CD4-positive, alpha-beta T cell (primary cell): ENCODE results near the gene LPCAT3. TPM values are rescaled to one million over a fixed set of nuclear protein-coding genes. Genes with fewer than 3 reads are reported as not detected.

Experiments
- ATAC-seq: fragments of 200-7000 bp; cut with Tn5 transposase; one replicate; pipeline ENCODE4 v1.10.0; 2022; ENCODE audit warnings: mild to moderate bottlenecking; ENCODE audit not compliant: poor library complexity
- CTCF ChIA-PET: fragments of 350-600 bp; sonication (Branson Sonifier 250); formaldehyde crosslinking; loops from one replicate; lab custom pipeline; 2021; ENCODE audit warnings: antibody characterized with exemption, inconsistent platforms; lab: Charles Lee
- POLR2A ChIA-PET: fragments of 350-600 bp; sonication (Branson Sonifier 250); formaldehyde crosslinking; loops from one replicate; lab custom pipeline; 2021; ENCODE audit warnings: antibody characterized with exemption, inconsistent platforms; lab: Charles Lee
- DNase-seq, 14 experiments: peaks; one replicate each; pipeline ENCODE4 v3.0.0-alpha.2; 2013 to 2020; ENCODE audit warnings: mixed read lengths in 2 of 14
- H3K27ac ChIP-seq, 2 donors: one replicate each; pipeline versions ENCODE4 v1.5.1 to v1.7.0; 2013; ENCODE audit warnings: low read length in 2 of 2, low read depth in 1 of 2, mild to moderate bottlenecking in 1 of 2
- H3K27me3 ChIP-seq, 2 experiments: 1 replicate in 1 of 2; 2 replicates in 1 of 2; pipeline versions ENCODE4 v1.6.1 to v1.7.0; 2013; ENCODE audit warnings: low read length in 2 of 2, control low read depth in 1 of 2, mild to moderate bottlenecking in 1 of 2, moderate library complexity in 1 of 2; ENCODE audit not compliant: insufficient read depth in 2 of 2, control insufficient read depth in 1 of 2
- H3K36me3 ChIP-seq: one replicate; pipeline ENCODE4 v1.6.1; 2013; ENCODE audit warnings: low read length, control low read depth; ENCODE audit not compliant: insufficient read depth
- H3K4me1 ChIP-seq: one replicate; pipeline ENCODE4 v1.6.1; 2013; ENCODE audit warnings: low read length, control low read depth; ENCODE audit not compliant: insufficient read depth
- H3K4me3 ChIP-seq: one replicate; pipeline ENCODE4 v1.5.1; 2013; ENCODE audit warnings: mild to moderate bottlenecking, low read length, moderate library complexity
- H3K9me3 ChIP-seq, 2 experiments: 1 replicate in 1 of 2; 2 replicates in 1 of 2; pipeline versions ENCODE4 v1.6.1 to v1.7.0; 2013; ENCODE audit warnings: low read length in 2 of 2, mild to moderate bottlenecking in 2 of 2, control low read depth in 1 of 2, moderate library complexity in 1 of 2; ENCODE audit not compliant: control insufficient read depth in 1 of 2, insufficient read depth in 1 of 2
- H3K27ac Mint-ChIP-seq: one replicate; pipeline ENCODE4 v1.8.0; 2020; ENCODE audit warnings: mixed read lengths
- H3K27me3 Mint-ChIP-seq: one replicate; pipeline ENCODE4 v1.8.0; 2021; ENCODE audit warnings: mixed read lengths
- H3K36me3 Mint-ChIP-seq: one replicate; pipeline ENCODE4 v1.8.0; 2021; ENCODE audit warnings: low read depth, mixed read lengths
- H3K4me1 Mint-ChIP-seq: one replicate; pipeline ENCODE4 v1.8.0; 2021; ENCODE audit warnings: low read depth, mixed read lengths
- H3K4me3 Mint-ChIP-seq: one replicate; pipeline ENCODE4 v1.8.0; 2020; ENCODE audit warnings: mild to moderate bottlenecking, mixed read lengths
- H3K9me3 Mint-ChIP-seq: one replicate; pipeline ENCODE4 v1.8.0; 2020; ENCODE audit warnings: mixed read lengths
- CTCF ChIP-seq: fragments of 200-600 bp; IDR thresholded peaks from one replicate; pipeline ENCODE4 v1.8.0; 2022; ENCODE audit warnings: antibody characterized with exemption, mild to moderate bottlenecking
- intact Hi-C, 2 experiments: fragments of 100-400 bp; cut with DNase I in 1 of 2; cut with micrococcal nuclease in 1 of 2; formaldehyde crosslinking; loops; one replicate each; pipeline versions ENCODE4 v1.15.1 to v1.9.0; 2023 to 2025; cut with DNase I, micrococcal nuclease
- total RNA-seq, 174 experiments: library from RNA in 2 of 174; stranded (reverse) in 2 of 174; gene quantifications; one replicate each; pipeline ENCODE4 v1.2.3 and lab custom pipeline; 2021 to 2026

The LPCAT3 gene
- total RNA-seq, 2 experiments from 2014 or later: 11.8 to 14.8 TPM

- Histone ChIP-seq H3K4me3 (no peak overlapping the region), H3K27me3 (no peaks in the 10 kb centered on the region), H3K9me3 (no peaks in the 10 kb centered on the region), H3K4me1 (no peaks in the 10 kb centered on the region), H3K36me3 (peaks cover 11% of the 10 kb centered on the region), H3K27ac (no peak overlapping the region)
- DNase-seq (no peak), ATAC-seq (no peak)
- Mint-ChIP-seq H3K27ac (no peak overlapping the region), H3K4me3 (no peak overlapping the region), H3K36me3 (peaks cover 57% of the 10 kb centered on the region), H3K9me3 (no peaks in the 10 kb centered on the region), H3K4me1 (peaks cover 17% of the 10 kb centered on the region), H3K27me3 (no peaks in the 10 kb centered on the region)
- intact Hi-C loops: no loop called here
- POLR2A ChIA-PET: no interaction called here
- no peak for TF ChIP-seq CTCF
- CTCF ChIA-PET: interaction anchor here (1.3 kb wide), 1 partner anchor 126 kb away, joined by 3 read pairs; no protein-coding TSS in a partner anchor
Measured at GRCh38 chr12:7008864-7009263, 9.4 kb downstream of the LPCAT3 start.

DNA sequence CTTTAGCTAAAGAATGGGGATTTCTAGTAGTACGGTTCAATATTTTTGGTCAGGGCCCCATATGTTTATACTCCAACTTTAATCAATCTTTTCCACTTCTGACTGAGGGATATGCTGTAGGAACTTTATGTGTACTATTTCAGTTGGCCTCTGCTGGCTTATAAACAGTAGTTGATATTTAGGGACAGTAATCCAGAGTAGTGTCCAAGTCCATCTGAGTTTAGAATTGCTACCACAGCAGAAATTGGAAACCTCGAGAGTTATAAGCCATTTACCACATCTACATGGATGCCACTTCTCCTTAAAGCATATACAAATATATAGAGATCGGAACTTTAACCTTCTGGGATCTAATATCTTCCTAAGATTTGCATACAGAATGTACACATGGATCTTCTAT, 11.6 kb downstream of the LPCAT3 start:
- no peak overlapping the region for H3K27ac ChIP-seq
- no peaks in the 10 kb centered on the region for H3K4me1 ChIP-seq
- DNase-seq (no peak), ATAC-seq (no peak)
- H3K4me3 Mint-ChIP-seq: no peak overlapping the region
- H3K27me3 Mint-ChIP-seq: no peaks in the 10 kb centered on the region
- H3K36me3 Mint-ChIP-seq: peaks cover 55% of the 10 kb centered on the region
- TF ChIP-seq CTCF: no peak
- no peak overlapping the region for H3K27ac Mint-ChIP-seq
- no peaks in the 10 kb centered on the region for H3K9me3 Mint-ChIP-seq
- ChIA-PET POLR2A (no interaction called here), CTCF (interaction anchor here (1.0 kb wide), 1 partner anchor 42 kb away, joined by 3 read pairs; no protein-coding TSS in a partner anchor)
- intact Hi-C loops: no loop called here
- H3K4me3 ChIP-seq: no peak overlapping the region
- H3K36me3 ChIP-seq: no peaks in the 10 kb centered on the region
- peaks cover 17% of the 10 kb centered on the region for H3K4me1 Mint-ChIP-seq
- no peaks in the 10 kb centered on the region for H3K27me3 ChIP-seq
- H3K9me3 ChIP-seq: no peaks in the 10 kb centered on the region

GRCh38 chr12:7005311-7005710, 13.0 kb downstream of the LPCAT3 start:
- intact Hi-C loops: no loop called here
- Histone ChIP-seq H3K4me1 (no peaks in the 10 kb centered on the region), H3K27ac (no peak overlapping the region), H3K9me3 (no peaks in the 10 kb centered on the region), H3K36me3 (no peaks in the 10 kb centered on the region), H3K4me3 (no peak overlapping the region), H3K27me3 (no peaks in the 10 kb centered on the region)
- H3K27me3 Mint-ChIP-seq: no peaks in the 10 kb centered on the region
- DNase-seq (no peak), ATAC-seq (no peak)
- H3K36me3 Mint-ChIP-seq: peaks cover 58% of the 10 kb centered on the region
- H3K9me3 Mint-ChIP-seq: no peaks in the 10 kb centered on the region
- H3K27ac Mint-ChIP-seq: no peak overlapping the region
- H3K4me1 Mint-ChIP-seq: peaks cover 17% of the 10 kb centered on the region
- ChIA-PET POLR2A (no interaction called here), CTCF (no interaction called here)
- no peak overlapping the region for H3K4me3 Mint-ChIP-seq
- TF ChIP-seq CTCF: no peak
